ENCODE data around the gene PRR19. TPM values are rescaled to one million over a fixed set of nuclear protein-coding genes. Genes with fewer than 3 reads are reported as not detected.
"Not testable (repeated sequence)": the region's sequence is repeated elsewhere in the genome, so short reads cannot be mapped to it uniquely, and the experiment has no call there.

PRR19 gene
- total RNA-seq, 1 donor from 2014 or later, result not detected

- ATAC-seq (ENCODE audit: poor library complexity) (no peak), DNase-seq (no peak)
- intact Hi-C loops (cut with DNase I), result no loop called here
Measured at GRCh38 chr19:42313840-42314755, 12.2 kb downstream of the PRR19 start.

GRCh38 chr19:42315024-42315423, 13.1 kb downstream of the PRR19 start:
- intact Hi-C loops (cut with DNase I), result no loop called here
- ATAC-seq (ENCODE audit: poor library complexity) (no peak), DNase-seq (no peak)

GRCh38 chr19:42316223-42317211, 14.6 kb downstream of the PRR19 start:
- DNase-seq, result no peak
- intact Hi-C loops (cut with DNase I), result no loop called here
- ATAC-seq (ENCODE audit: poor library complexity), result no peak

GRCh38 chr19:42317535-42317934, 15.6 kb downstream of the PRR19 start:
- intact Hi-C loops (cut with DNase I), result no loop called here
- DNase-seq, result no peak
- no peak for ATAC-seq (ENCODE audit: poor library complexity)

- intact Hi-C loops (cut with DNase I), result loop anchor here (10.0 kb wide), 1 partner anchor 188 kb away; the partner anchor contains the start of gene POU2F2
- ATAC-seq (ENCODE audit: poor library complexity) (no peak), DNase-seq (no peak)
Measured at GRCh38 chr19:42322305-42322704, 20.4 kb downstream of the PRR19 start.

- DNase-seq (no peak), ATAC-seq (ENCODE audit: poor library complexity) (no peak)
- intact Hi-C loops (cut with DNase I), result loop anchor here (10.0 kb wide), 1 partner anchor 189 kb away; the partner anchor contains the start of gene POU2F2
Measured at GRCh38 chr19:42323473-42323851, 21.5 kb downstream of the PRR19 start.

GRCh38 chr19:42323852-42324654, 22.1 kb downstream of the PRR19 start:
- DNase-seq, result no peak
- no peak for ATAC-seq (ENCODE audit: poor library complexity)
- intact Hi-C loops (cut with DNase I), result loop anchor here (10.0 kb wide), 1 partner anchor 189 kb away; the partner anchor contains the start of gene POU2F2

- ATAC-seq (ENCODE audit: poor library complexity) (no peak), DNase-seq (no peak)
- intact Hi-C loops (cut with DNase I), result loop anchor here (10.0 kb wide), 1 partner anchor 190 kb away; the partner anchor contains the start of gene POU2F2
Measured at GRCh38 chr19:42324655-42325307, 22.8 kb downstream of the PRR19 start.

- intact Hi-C loops (cut with DNase I), result loop anchor here (10.0 kb wide), 1 partner anchor 191 kb away; the partner anchor contains the start of gene POU2F2
- ATAC-seq (ENCODE audit: poor library complexity), result peak; percentile 98
Measured at GRCh38 chr19:42325308-42325895, 23.5 kb downstream of the PRR19 start, which contains the start of gene MEGF8. TSS of gene MEGF8 (plus strand) at chr19:42325635. CDS start at chr19:42326244, 609 bp downstream.

GRCh38 chr19:42325896-42326771, 24.2 kb downstream of the PRR19 start:
- ATAC-seq (ENCODE audit: poor library complexity) (peak; percentile 23), DNase-seq (peak; percentile 56)
- intact Hi-C loops (cut with DNase I), result loop anchor here (10.0 kb wide), 1 partner anchor 191 kb away; the partner anchor contains the start of gene POU2F2

More at GRCh38 chr19:42325308-42325895, 23.5 kb downstream of the PRR19 start, which contains the start of gene MEGF8:
- peak; percentile 98 for DNase-seq

GRCh38 chr19:42326969-42327368, 25.0 kb downstream of the PRR19 start:
- no peak for DNase-seq
- intact Hi-C loops (cut with DNase I), result loop anchor here (10.0 kb wide), 1 partner anchor 192 kb away; the partner anchor contains the start of gene POU2F2
- no peak for ATAC-seq (ENCODE audit: poor library complexity)

- intact Hi-C loops (cut with DNase I), result loop anchor here (10.0 kb wide), 1 partner anchor 193 kb away; the partner anchor contains the start of gene POU2F2
- DNase-seq (no peak), ATAC-seq (ENCODE audit: poor library complexity) (no peak)
Measured at GRCh38 chr19:42327381-42327780, 25.4 kb downstream of the PRR19 start.

GRCh38 chr19:42328106-42328505, 26.2 kb downstream of the PRR19 start:
- DNase-seq, result no peak
- ATAC-seq (ENCODE audit: poor library complexity), result no peak
- intact Hi-C loops (cut with DNase I), result loop anchor here (10.0 kb wide), 1 partner anchor 193 kb away; the partner anchor contains the start of gene POU2F2

- intact Hi-C loops (cut with DNase I), result loop anchor here (10.0 kb wide), 1 partner anchor 194 kb away; the partner anchor contains the start of gene POU2F2
- no peak for ATAC-seq (ENCODE audit: poor library complexity)
- no peak for DNase-seq
Measured at GRCh38 chr19:42328854-42329253, 26.9 kb downstream of the PRR19 start.

GRCh38 chr19:42330241-42330711, 28.3 kb downstream of the PRR19 start:
- DNase-seq, result no peak
- intact Hi-C loops (cut with DNase I), result no loop called here
- ATAC-seq (ENCODE audit: poor library complexity), result no peak

- ATAC-seq (ENCODE audit: poor library complexity); intact Hi-C loops (cut with DNase I); DNase-seq: not testable (repeated sequence)
Measured at GRCh38 chr19:42331333-42331732, 29.4 kb downstream of the PRR19 start.
